ENCODE data around the gene PLOD3.

GRCh38 chr7:101222275-101222830 lies 5.0 kb upstream of the PLOD3 start:
- TF ChIP-seq CTCF (IDR thresholded peaks at IDR 0.05 in 2 of 3, conservative IDR thresholded peaks at IDR 0.05 in 1 of 3; ENCODE audit: insufficient read depth in 2 of 3, low read depth in 1 of 3, low read length in 3 of 3) (no peak), MAX (CRISPR knock-in tag; IDR thresholded peaks at IDR 0.05) (no peak), CREB1 (IDR thresholded peaks at IDR 0.05) (no peak), CREB1 (CRISPR knock-in tag; IDR thresholded peaks at IDR 0.05) (no peak), SP1 (CRISPR knock-in tag; IDR thresholded peaks at IDR 0.05) (no peak), SNRNP70 (optimal IDR thresholded peaks at IDR 0.05; ENCODE audit: low read depth, low read length) (no peak), NRF1 (conservative IDR thresholded peaks at IDR 0.05 in 1 of 2, IDR thresholded peaks at IDR 0.05 in 1 of 2) (no peak), GMEB1 (CRISPR knock-in tag; IDR thresholded peaks at IDR 0.05) (no peak), EGR1 (conservative IDR thresholded peaks at IDR 0.05) (no peak), POLR2A (conservative IDR thresholded peaks at IDR 0.05) (no peak), GTF2E2 (tag; IDR thresholded peaks at IDR 0.05) (no peak), SIN3B (IDR thresholded peaks at IDR 0.05; ENCODE audit: low read depth) (no peak), TARDBP (IDR thresholded peaks at IDR 0.05) (no peak), CEBPB (tag; IDR thresholded peaks at IDR 0.05) (no peak), MAFG (tag; conservative IDR thresholded peaks at IDR 0.05) (no peak)

Measured in K562 (cell line).